Measurements from ENCODE around the gene DNPEP.

Gene DNPEP

DNA sequence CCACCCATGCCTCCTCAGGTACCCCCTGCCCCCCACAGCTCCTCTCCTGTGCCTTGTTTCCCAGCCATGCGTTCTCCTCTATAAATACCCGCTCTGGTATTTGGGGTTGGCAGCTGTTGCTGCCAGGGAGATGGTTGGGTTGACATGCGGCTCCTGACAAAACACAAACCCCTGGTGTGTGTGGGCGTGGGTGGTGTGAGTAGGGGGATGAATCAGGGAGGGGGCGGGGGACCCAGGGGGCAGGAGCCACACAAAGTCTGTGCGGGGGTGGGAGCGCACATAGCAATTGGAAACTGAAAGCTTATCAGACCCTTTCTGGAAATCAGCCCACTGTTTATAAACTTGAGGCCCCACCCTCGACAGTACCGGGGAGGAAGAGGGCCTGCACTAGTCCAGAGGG, 29.7 kb upstream of the DNPEP start:
- no peaks in the 10 kb centered on the region for H3K27me3 ChIP-seq (ENCODE audit: control insufficient read depth, insufficient read depth, low read length)
- TF ChIP-seq, protein P1, sequence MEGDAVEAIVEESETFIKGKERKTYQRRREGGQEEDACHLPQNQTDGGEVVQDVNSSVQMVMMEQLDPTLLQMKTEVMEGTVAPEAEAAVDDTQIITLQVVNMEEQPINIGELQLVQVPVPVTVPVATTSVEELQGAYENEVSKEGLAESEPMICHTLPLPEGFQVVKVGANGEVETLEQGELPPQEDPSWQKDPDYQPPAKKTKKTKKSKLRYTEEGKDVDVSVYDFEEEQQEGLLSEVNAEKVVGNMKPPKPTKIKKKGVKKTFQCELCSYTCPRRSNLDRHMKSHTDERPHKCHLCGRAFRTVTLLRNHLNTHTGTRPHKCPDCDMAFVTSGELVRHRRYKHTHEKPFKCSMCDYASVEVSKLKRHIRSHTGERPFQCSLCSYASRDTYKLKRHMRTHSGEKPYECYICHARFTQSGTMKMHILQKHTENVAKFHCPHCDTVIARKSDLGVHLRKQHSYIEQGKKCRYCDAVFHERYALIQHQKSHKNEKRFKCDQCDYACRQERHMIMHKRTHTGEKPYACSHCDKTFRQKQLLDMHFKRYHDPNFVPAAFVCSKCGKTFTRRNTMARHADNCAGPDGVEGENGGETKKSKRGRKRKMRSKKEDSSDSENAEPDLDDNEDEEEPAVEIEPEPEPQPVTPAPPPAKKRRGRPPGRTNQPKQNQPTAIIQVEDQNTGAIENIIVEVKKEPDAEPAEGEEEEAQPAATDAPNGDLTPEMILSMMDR (IDR thresholded peaks at IDR 0.05), result no peak
- H3K9ac ChIP-seq, result no peak overlapping the region
- no peaks in the 10 kb centered on the region for H3K79me2 ChIP-seq
- no peak overlapping the region for H3K4me3 ChIP-seq (ENCODE audit: low read depth, low read length)
- H2AFZ ChIP-seq, result no peak overlapping the region
- H3K27ac ChIP-seq, result no peak overlapping the region
- H3K36me3 ChIP-seq (ENCODE audit: control insufficient read depth, insufficient read depth, low read length), result no peaks in the 10 kb centered on the region
- no peaks in the 10 kb centered on the region for H3K4me1 ChIP-seq
- H3K9me3 ChIP-seq (ENCODE audit: control insufficient read depth, low read length), result no peaks in the 10 kb centered on the region
- H3K4me2 ChIP-seq (ENCODE audit: low read length), result no peak overlapping the region

GRCh38 chr2:219416938-219417337, 29.2 kb upstream of the DNPEP start:
- TF ChIP-seq, protein P1 (IDR thresholded peaks at IDR 0.05), result no peak
- Histone ChIP-seq H3K79me2 (no peaks in the 10 kb centered on the region), H2AFZ (no peak overlapping the region), H3K9ac (no peak overlapping the region), H3K9me3 (ENCODE audit: control insufficient read depth, low read length) (no peaks in the 10 kb centered on the region), H3K4me3 (ENCODE audit: low read depth, low read length) (no peak overlapping the region), H3K4me2 (ENCODE audit: low read length) (no peak overlapping the region), H3K27me3 (ENCODE audit: control insufficient read depth, insufficient read depth, low read length) (no peaks in the 10 kb centered on the region), H3K27ac (no peak overlapping the region), H3K4me1 (no peaks in the 10 kb centered on the region), H3K36me3 (ENCODE audit: control insufficient read depth, insufficient read depth, low read length) (no peaks in the 10 kb centered on the region)

GRCh38 chr2:219416235-219416602, 28.5 kb upstream of the DNPEP start:
- Histone ChIP-seq H3K4me1 (no peaks in the 10 kb centered on the region), H3K79me2 (no peaks in the 10 kb centered on the region), H3K4me3 (ENCODE audit: low read depth, low read length) (no peak overlapping the region), H3K36me3 (ENCODE audit: control insufficient read depth, insufficient read depth, low read length) (no peaks in the 10 kb centered on the region), H3K4me2 (ENCODE audit: low read length) (no peak overlapping the region), H3K27ac (no peak overlapping the region), H3K9me3 (ENCODE audit: control insufficient read depth, low read length) (no peaks in the 10 kb centered on the region), H3K27me3 (ENCODE audit: control insufficient read depth, insufficient read depth, low read length) (no peaks in the 10 kb centered on the region), H2AFZ (no peak overlapping the region), H3K9ac (no peak overlapping the region)
- TF ChIP-seq, protein P1 (IDR thresholded peaks at IDR 0.05), result no peak

DNA sequence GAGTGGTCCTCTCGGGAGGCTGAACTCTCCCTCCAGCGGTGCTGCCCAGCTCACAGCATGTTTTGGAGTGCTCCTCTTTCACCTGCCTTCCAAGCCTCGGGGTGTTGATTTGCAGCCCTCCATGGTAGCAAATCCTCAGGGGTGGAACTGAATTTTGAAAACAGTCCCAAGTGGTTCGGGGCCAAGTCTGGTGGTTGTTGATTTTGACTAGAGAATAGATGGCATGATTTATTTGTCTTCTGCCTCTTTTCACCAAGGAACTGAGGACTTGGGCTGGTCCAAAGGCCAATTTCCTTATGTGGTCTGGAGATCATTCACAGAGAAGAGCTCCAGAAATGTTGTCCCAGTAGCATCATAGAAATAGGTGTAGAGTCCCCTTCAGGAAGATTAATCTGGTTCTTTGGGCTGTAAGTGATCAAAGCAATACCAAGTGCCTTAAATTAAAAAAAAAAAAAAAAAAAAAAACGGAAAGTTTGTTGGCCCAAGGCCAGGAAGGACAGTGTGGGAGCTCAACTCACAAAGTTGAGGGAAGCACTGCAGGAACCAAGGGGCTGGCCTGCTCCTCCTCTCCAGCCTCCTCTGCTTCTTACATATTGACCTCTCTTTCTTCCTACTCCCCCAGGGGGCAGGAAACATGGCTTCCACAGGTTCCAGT, 28.0 kb upstream of the DNPEP start:
- no peaks in the 10 kb centered on the region for H3K79me2 ChIP-seq

More for the DNA sequence above, 28.0 kb upstream of the DNPEP start:
- H3K4me1 ChIP-seq, result no peaks in the 10 kb centered on the region
- H3K4me2 ChIP-seq (ENCODE audit: low read length), result no peak overlapping the region
- H3K9me3 ChIP-seq (ENCODE audit: control insufficient read depth, low read length), result no peaks in the 10 kb centered on the region
- H2AFZ ChIP-seq, result no peak overlapping the region
- H3K9ac ChIP-seq, result no peak overlapping the region
- H3K27ac ChIP-seq, result no peak overlapping the region
- H3K4me3 ChIP-seq (ENCODE audit: low read depth, low read length), result no peak overlapping the region
- no peaks in the 10 kb centered on the region for H3K27me3 ChIP-seq (ENCODE audit: control insufficient read depth, insufficient read depth, low read length)
- TF ChIP-seq, protein P1 (IDR thresholded peaks at IDR 0.05), result no peak
- no peaks in the 10 kb centered on the region for H3K36me3 ChIP-seq (ENCODE audit: control insufficient read depth, insufficient read depth, low read length)

All from parathyroid adenoma (tissue), 2 donors.